Stimulated activated naive B cell treated with anti-CD40 and anti-IgM and Interleukin-4, amounts not matched to agents 10 μg/mL and 1 μg/mL and 100 μg/mL, for 72 hours (primary cell): ENCODE measurements around the gene CHST1.
A peak's percentile ranks its signal among the peaks of the same experiment; 100 is the strongest.

ENCODE experiments used
- ATAC-seq, 2 donors: fragments of 150-1000 bp; cut with Tn5 transposase; replicated peaks; 2 replicates each; pipeline ENCODE4 v1.10.0; 2021; ENCODE audit warnings: moderate library complexity in 1 of 2
- DNase-seq: peaks from one replicate; pipeline ENCODE4 v3.0.0; 2021
- H3K27ac Mint-ChIP-seq: one replicate; pipeline ENCODE4 v1.8.0; 2022; ENCODE audit warnings: mild to moderate bottlenecking, mixed read lengths
- H3K27me3 Mint-ChIP-seq, 2 donors: one replicate each; pipeline ENCODE4 v1.8.0; 2022; ENCODE audit warnings: mixed read lengths in 2 of 2
- H3K36me3 Mint-ChIP-seq, 2 donors: one replicate each; pipeline ENCODE4 v1.8.0; 2022; ENCODE audit warnings: mixed read lengths in 2 of 2, mild to moderate bottlenecking in 1 of 2
- H3K4me1 Mint-ChIP-seq, 2 donors: one replicate each; pipeline ENCODE4 v1.8.0; 2022; ENCODE audit warnings: mixed read lengths in 2 of 2, mild to moderate bottlenecking in 1 of 2
- H3K4me3 Mint-ChIP-seq, 2 donors: one replicate each; pipeline ENCODE4 v1.8.0; 2022; ENCODE audit warnings: mild to moderate bottlenecking in 2 of 2, mixed read lengths in 2 of 2, moderate library complexity in 1 of 2
- H3K9me3 Mint-ChIP-seq, 2 donors: one replicate each; pipeline ENCODE4 v1.8.0; 2022; ENCODE audit warnings: mixed read lengths in 2 of 2, mild to moderate bottlenecking in 1 of 2

The CHST1 gene

GRCh38 chr11:45649544-45650165 is 15.8 kb downstream of the CHST1 start:
- ATAC-seq (no peak), DNase-seq (no peak)
- H3K4me1 Mint-ChIP-seq, result peaks cover 0 to 4% of the 10 kb centered on the region in 2 donors
- no peaks in the 10 kb centered on the region for H3K36me3 Mint-ChIP-seq
- H3K4me3 Mint-ChIP-seq, result no peak overlapping the region
- H3K27ac Mint-ChIP-seq, result no peak overlapping the region
- H3K9me3 Mint-ChIP-seq, result peaks cover 0 to 2% of the 10 kb centered on the region in 2 donors
- peaks cover 32 to 51% of the 10 kb centered on the region in 2 donors for H3K27me3 Mint-ChIP-seq

DNA sequence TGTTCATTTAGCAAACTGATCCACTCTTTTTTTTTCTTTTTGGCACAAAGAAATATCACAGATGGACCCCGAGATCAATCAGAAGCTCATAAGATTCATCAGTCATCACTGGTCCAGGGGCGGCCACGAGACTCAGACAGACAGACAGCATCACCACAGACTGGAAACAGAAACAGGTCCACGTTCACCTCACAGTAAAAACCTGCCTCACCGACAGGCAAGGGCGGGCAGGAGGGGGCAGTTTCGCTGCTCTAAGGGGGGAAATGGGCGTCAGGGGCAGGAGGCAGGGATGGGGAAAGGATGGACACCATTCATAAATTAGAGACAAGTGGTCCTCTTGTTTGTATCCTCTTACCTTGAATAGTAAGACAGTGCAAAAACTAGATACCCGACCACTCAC is 16.5 kb downstream of the CHST1 start:
- no peak overlapping the region for H3K27ac Mint-ChIP-seq
- peaks cover 0 to 2% of the 10 kb centered on the region in 2 donors for H3K9me3 Mint-ChIP-seq
- H3K4me3 Mint-ChIP-seq, result no peak overlapping the region
- peaks cover 37 to 56% of the 10 kb centered on the region in 2 donors for H3K27me3 Mint-ChIP-seq
- ATAC-seq, result no peak
- no peak for DNase-seq
- no peaks in the 10 kb centered on the region for H3K36me3 Mint-ChIP-seq
- peaks cover 0 to 4% of the 10 kb centered on the region in 2 donors for H3K4me1 Mint-ChIP-seq

GRCh38 chr11:45647786-45648185 is 17.6 kb downstream of the CHST1 start:
- no peak overlapping the region for H3K4me3 Mint-ChIP-seq
- DNase-seq (no peak), ATAC-seq (no peak)
- H3K4me1 Mint-ChIP-seq, result peaks cover 0 to 4% of the 10 kb centered on the region in 2 donors
- peaks cover 0 to 2% of the 10 kb centered on the region in 2 donors for H3K9me3 Mint-ChIP-seq
- no peaks in the 10 kb centered on the region for H3K36me3 Mint-ChIP-seq
- peaks cover 42 to 58% of the 10 kb centered on the region in 2 donors for H3K27me3 Mint-ChIP-seq
- H3K27ac Mint-ChIP-seq, result no peak overlapping the region

- peaks cover 0 to 4% of the 10 kb centered on the region in 2 donors for H3K4me1 Mint-ChIP-seq
- no peak overlapping the region for H3K4me3 Mint-ChIP-seq
- peaks cover 39 to 57% of the 10 kb centered on the region in 2 donors for H3K27me3 Mint-ChIP-seq
- H3K36me3 Mint-ChIP-seq, result no peaks in the 10 kb centered on the region
- ATAC-seq (peak in 1 of 2 donors; percentile 54), DNase-seq (no peak)
- peaks cover 0 to 2% of the 10 kb centered on the region in 2 donors for H3K9me3 Mint-ChIP-seq
- no peak overlapping the region for H3K27ac Mint-ChIP-seq
Measured at GRCh38 chr11:45647329-45647728, 18.1 kb downstream of the CHST1 start.

DNA sequence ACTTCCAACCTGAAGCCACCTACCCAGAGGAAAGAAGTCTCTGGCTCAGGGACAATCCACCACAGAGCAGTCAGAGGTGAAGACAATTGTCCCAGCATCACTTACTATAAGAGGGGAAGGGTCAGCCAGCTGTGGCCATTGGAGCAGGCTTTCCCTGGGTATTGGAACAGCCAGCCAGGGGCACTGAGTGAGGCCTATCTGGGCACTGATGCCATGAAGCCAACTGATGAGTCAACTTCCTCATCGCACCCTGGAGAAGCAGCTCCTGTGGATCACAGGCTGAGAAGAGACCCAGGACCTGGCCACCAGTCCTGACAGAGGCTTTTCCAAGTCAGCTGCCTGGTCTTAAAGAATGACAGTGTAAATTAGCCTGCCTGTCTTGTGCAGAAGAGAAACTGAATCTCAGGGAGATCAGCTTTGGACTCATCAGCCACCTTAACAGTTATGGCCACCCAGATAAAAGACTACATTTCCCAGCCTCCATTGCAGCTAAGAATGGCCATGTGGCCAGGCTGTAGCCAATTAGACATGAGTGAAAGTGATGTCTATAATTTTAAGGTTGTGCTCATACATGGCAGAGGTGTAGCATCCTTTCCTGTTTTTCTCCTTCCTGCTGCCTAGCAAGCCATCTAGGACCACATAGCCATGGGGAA is 19.0 kb downstream of the CHST1 start:
- H3K4me1 Mint-ChIP-seq, result peaks cover 0 to 4% of the 10 kb centered on the region in 2 donors

DNA sequence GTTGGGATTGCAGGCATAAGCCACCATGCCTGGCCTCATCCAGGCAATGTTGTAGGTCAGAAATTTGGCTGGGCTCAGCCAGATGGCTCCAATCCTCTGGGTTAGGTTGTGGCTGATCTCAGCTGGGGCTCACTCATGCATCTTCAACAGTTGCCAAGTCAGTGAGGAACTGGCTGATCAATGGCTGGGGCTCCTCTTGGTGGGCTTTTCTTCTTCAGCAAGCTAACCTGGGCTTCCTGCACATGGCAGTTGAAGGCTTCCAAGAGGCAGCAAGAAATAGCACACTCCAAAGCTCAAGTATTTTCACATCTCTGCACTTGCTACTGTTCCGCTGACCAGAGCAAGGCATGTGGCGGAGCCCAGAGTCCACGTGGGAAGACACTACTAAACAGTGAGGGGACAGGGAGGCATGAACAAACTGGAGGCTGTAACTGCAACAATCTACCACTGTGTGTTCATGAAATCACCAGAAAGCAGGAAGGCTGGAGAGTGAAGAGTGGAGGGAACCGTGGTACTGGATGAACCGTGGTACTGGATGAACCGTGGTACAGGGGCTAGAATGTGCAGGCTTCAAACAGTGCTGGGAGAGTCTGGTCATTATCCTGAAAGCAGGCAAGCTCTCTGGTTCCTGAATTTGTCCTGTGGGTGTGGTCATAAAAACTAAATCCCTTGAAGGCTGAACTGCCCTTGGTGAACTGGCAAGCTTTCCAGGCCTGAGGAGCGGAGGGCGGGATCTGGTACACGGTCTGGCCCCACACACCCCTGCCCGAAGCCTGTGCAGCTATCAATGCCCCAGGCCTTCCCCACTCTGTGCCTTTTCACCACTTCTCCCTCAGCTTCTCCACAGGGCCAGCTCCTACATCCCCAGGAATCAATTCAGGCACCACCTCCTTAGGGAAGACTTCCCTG is 20.2 kb downstream of the CHST1 start:
- no peak for DNase-seq

More for the DNA sequence above, 19.0 kb downstream of the CHST1 start:
- H3K36me3 Mint-ChIP-seq, result no peaks in the 10 kb centered on the region
- peaks cover 31 to 47% of the 10 kb centered on the region in 2 donors for H3K27me3 Mint-ChIP-seq
- H3K4me3 Mint-ChIP-seq, result no peak overlapping the region
- peak overlapping the region; percentile 33 for H3K27ac Mint-ChIP-seq
- DNase-seq, result no peak
- H3K9me3 Mint-ChIP-seq, result peaks cover 0 to 2% of the 10 kb centered on the region in 2 donors
- peak; percentile 86 to 92 for ATAC-seq

DNA sequence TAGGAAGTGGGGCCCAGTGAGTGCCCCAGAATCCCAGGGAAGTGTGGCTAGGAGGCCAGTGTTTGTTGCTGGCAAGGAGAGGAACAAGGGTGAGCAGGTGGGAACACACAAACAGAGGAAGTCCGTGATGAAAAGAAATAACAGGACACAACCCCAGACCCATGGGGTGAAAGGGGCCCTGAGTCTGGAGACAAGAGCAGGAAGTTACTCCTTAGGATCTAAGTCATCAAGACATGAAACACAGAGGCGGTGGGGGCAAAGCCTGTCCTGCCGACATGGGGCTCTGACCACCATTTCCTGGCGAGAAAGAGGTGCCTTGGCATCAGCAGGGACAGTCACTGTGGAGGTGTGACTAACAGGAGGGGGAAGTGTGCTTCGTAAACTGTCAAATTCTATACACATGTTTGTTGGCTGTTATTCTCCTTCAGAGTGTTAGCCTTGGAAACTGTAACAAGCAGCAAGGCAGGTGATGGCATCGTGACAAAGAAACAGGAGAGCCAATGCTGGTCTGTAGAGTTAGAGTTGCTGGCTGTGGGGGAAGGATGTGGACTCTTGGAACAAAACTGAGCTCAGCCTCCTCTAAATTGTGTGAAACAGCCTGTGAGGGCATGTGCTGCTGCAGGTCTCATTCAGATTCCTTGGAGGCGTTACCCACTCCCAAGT is 21.7 kb downstream of the CHST1 start:
- Mint-ChIP-seq H3K36me3 (peaks cover 2% of the 10 kb centered on the region in 2 donors), H3K27ac (no peak overlapping the region), H3K27me3 (peaks cover 29 to 51% of the 10 kb centered on the region in 2 donors), H3K4me3 (no peak overlapping the region), H3K4me1 (peaks cover 0 to 4% of the 10 kb centered on the region in 2 donors), H3K9me3 (peaks cover 2 to 4% of the 10 kb centered on the region in 2 donors)
- ATAC-seq, result no peak
- no peak for DNase-seq

More for the DNA sequence above, 20.2 kb downstream of the CHST1 start:
- Mint-ChIP-seq H3K9me3 (peaks cover 0 to 2% of the 10 kb centered on the region in 2 donors), H3K27me3 (peaks cover 25 to 38% of the 10 kb centered on the region in 2 donors), H3K4me3 (no peak overlapping the region), H3K36me3 (no peaks in the 10 kb centered on the region), H3K4me1 (peaks cover 0 to 4% of the 10 kb centered on the region in 2 donors), H3K27ac (peak overlapping the region; percentile 3)
- no peak for ATAC-seq

GRCh38 chr11:45641961-45642360 is 23.5 kb downstream of the CHST1 start:
- no peak overlapping the region for H3K27ac Mint-ChIP-seq
- peaks cover 0 to 3% of the 10 kb centered on the region in 2 donors for H3K4me1 Mint-ChIP-seq
- peaks cover 33 to 57% of the 10 kb centered on the region in 2 donors for H3K27me3 Mint-ChIP-seq
- H3K36me3 Mint-ChIP-seq, result peaks cover 2 to 4% of the 10 kb centered on the region in 2 donors
- no peak for ATAC-seq
- DNase-seq, result no peak
- H3K4me3 Mint-ChIP-seq, result no peak overlapping the region
- peaks cover 5 to 6% of the 10 kb centered on the region in 2 donors for H3K9me3 Mint-ChIP-seq

- ATAC-seq (no peak), DNase-seq (no peak)
- peaks cover 27 to 32% of the 10 kb centered on the region in 2 donors for H3K27me3 Mint-ChIP-seq
- H3K4me3 Mint-ChIP-seq, result no peak overlapping the region
- no peak overlapping the region for H3K27ac Mint-ChIP-seq
- H3K4me1 Mint-ChIP-seq, result no peaks in the 10 kb centered on the region
- peaks cover 4 to 5% of the 10 kb centered on the region in 2 donors for H3K9me3 Mint-ChIP-seq
- H3K36me3 Mint-ChIP-seq, result peaks cover 2 to 4% of the 10 kb centered on the region in 2 donors
Measured at GRCh38 chr11:45638051-45638450, 27.4 kb downstream of the CHST1 start.

DNA sequence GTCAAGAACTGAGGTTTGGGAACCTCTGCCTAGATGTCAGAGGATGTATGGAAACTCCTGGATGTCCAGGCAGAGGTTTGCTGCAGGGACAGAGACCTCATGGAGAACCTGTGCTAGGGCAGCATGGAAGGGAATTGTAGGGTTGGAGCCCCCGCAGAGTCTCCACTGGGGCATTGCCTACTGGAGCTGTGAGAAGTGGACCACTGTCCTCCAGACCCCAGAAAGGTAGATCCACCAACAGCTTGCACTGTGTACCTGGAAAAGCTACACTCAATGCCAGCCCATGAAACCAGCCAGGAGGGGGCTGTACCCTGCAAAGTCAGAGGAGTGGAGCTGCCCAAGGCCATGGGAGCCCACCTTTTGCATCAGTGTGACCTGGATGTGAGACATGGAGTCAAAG is 29.5 kb downstream of the CHST1 start:
- Mint-ChIP-seq H3K27me3 (peaks cover 26% of the 10 kb centered on the region in 2 donors), H3K4me3 (no peak overlapping the region), H3K27ac (no peak overlapping the region), H3K9me3 (peaks cover 4 to 5% of the 10 kb centered on the region in 2 donors), H3K36me3 (peaks cover 2 to 4% of the 10 kb centered on the region in 2 donors), H3K4me1 (no peaks in the 10 kb centered on the region)
- ATAC-seq (no peak), DNase-seq (no peak)

GRCh38 chr11:45625611-45626010 is 39.8 kb downstream of the CHST1 start:
- no peak overlapping the region for H3K27ac Mint-ChIP-seq
- H3K4me1 Mint-ChIP-seq, result no peaks in the 10 kb centered on the region
- no peaks in the 10 kb centered on the region for H3K36me3 Mint-ChIP-seq
- peaks cover 5 to 6% of the 10 kb centered on the region in 2 donors for H3K9me3 Mint-ChIP-seq
- H3K27me3 Mint-ChIP-seq, result peaks cover 21 to 28% of the 10 kb centered on the region in 2 donors
- no peak overlapping the region for H3K4me3 Mint-ChIP-seq
- no peak for DNase-seq
- no peak for ATAC-seq

- peaks cover 5 to 10% of the 10 kb centered on the region in 2 donors for H3K9me3 Mint-ChIP-seq
- ATAC-seq (no peak), DNase-seq (no peak)
- H3K36me3 Mint-ChIP-seq, result no peaks in the 10 kb centered on the region
- H3K27me3 Mint-ChIP-seq, result peaks cover 17 to 33% of the 10 kb centered on the region in 2 donors
- no peak overlapping the region for H3K27ac Mint-ChIP-seq
- no peak overlapping the region for H3K4me3 Mint-ChIP-seq
- H3K4me1 Mint-ChIP-seq, result no peaks in the 10 kb centered on the region
Measured at GRCh38 chr11:45624095-45624494, 41.3 kb downstream of the CHST1 start.

DNA sequence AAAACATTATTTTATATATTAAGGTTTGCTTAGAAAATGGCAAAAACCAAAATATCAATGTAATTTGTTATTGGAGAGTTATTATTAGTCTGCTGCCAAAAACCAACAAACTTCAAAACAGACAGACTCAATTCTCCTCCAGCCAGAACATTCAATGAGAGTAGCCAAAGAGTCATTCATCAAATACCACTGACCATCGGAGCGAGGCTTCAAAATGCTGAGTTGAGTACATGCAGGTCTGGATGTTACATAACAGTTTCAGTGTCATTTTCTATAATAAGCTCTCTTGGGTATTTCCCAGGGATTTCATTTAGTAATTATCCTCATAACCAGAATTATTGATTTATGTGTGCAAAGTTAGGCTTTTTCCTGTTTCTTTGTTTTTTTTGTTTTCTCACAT is 42.6 kb downstream of the CHST1 start:
- H3K36me3 Mint-ChIP-seq, result no peaks in the 10 kb centered on the region
- peaks cover 10 to 27% of the 10 kb centered on the region in 2 donors for H3K27me3 Mint-ChIP-seq
- peaks cover 5 to 9% of the 10 kb centered on the region in 2 donors for H3K9me3 Mint-ChIP-seq
- no peaks in the 10 kb centered on the region for H3K4me1 Mint-ChIP-seq
- no peak overlapping the region for H3K4me3 Mint-ChIP-seq
- no peak overlapping the region for H3K27ac Mint-ChIP-seq
- ATAC-seq (no peak), DNase-seq (no peak)

- Mint-ChIP-seq H3K27ac (no peak overlapping the region), H3K4me1 (no peaks in the 10 kb centered on the region), H3K27me3 (peaks cover 11 to 32% of the 10 kb centered on the region in 2 donors), H3K4me3 (no peak overlapping the region), H3K9me3 (peaks cover 5 to 11% of the 10 kb centered on the region in 2 donors), H3K36me3 (no peaks in the 10 kb centered on the region)
- ATAC-seq (no peak), DNase-seq (no peak)
Measured at GRCh38 chr11:45622283-45622682, 43.1 kb downstream of the CHST1 start.
